ENCODE measurements around the gene NMNAT2.
"Not testable (repeated sequence)": the region's sequence is repeated elsewhere in the genome, so short reads cannot be mapped to it uniquely, and the experiment has no call there.

Gene NMNAT2

DNA sequence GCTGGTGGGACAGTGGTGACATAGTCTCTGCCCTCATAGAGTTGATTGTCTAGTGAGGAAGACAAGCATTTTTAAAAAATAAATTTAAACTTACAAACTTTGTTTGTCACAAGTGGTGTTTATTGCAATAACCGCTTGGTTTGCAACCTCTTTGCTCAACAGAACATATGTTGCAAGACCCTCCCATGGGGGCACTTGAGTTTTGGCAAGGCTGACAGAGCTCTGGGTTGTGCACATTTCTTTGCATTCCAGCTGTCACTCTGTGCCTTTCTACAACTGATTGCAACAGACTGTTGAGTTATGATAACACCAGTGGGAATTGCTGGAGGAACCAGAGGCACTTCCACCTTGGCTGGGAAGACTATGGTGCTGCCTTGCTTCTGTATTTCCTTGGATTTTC is 173.7 kb downstream of the NMNAT2 start:
- Mint-ChIP-seq H3K36me3 (peaks cover 2% of the 10 kb centered on the region), H3K27ac (no peak overlapping the region), H3K4me3 (no peak overlapping the region), H3K4me1 (ENCODE audit: low read depth) (no peaks in the 10 kb centered on the region), H3K9me3 (ENCODE audit: low read depth) (no peaks in the 10 kb centered on the region), H3K27me3 (peaks cover 2% of the 10 kb centered on the region)

- Mint-ChIP-seq H3K36me3 (peaks cover 2% of the 10 kb centered on the region), H3K9me3 (ENCODE audit: low read depth) (no peaks in the 10 kb centered on the region), H3K4me3 (no peak overlapping the region), H3K27ac (no peak overlapping the region), H3K27me3 (peaks cover 2% of the 10 kb centered on the region), H3K4me1 (ENCODE audit: low read depth) (no peaks in the 10 kb centered on the region)
Measured at GRCh38 chr1:183243161-183244050, 174.8 kb downstream of the NMNAT2 start.

DNA sequence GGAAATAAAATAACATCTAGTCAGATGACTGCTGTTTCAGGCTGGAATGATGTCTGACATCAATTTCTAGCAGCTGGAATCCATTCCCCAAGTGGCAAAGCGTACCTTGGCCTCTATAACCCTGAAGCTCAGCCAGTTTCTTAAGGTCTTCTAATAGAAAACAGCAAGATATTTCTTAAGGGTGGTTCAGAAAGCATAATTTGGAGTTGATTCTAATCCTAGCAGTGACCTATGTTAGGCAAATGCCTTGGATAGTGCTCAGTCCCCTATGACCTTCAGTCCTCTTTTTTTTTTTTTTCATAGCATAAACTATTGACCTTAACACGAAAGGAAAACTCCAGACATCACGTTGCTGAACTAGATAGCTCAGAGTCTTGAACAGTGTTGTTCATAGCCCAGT is 175.6 kb downstream of the NMNAT2 start:
- no peak overlapping the region for H3K27ac Mint-ChIP-seq
- H3K36me3 Mint-ChIP-seq: peaks cover 2% of the 10 kb centered on the region
- H3K27me3 Mint-ChIP-seq: peaks cover 2% of the 10 kb centered on the region
- H3K4me1 Mint-ChIP-seq (ENCODE audit: low read depth): no peaks in the 10 kb centered on the region
- no peak overlapping the region for H3K4me3 Mint-ChIP-seq
- no peaks in the 10 kb centered on the region for H3K9me3 Mint-ChIP-seq (ENCODE audit: low read depth)

DNA sequence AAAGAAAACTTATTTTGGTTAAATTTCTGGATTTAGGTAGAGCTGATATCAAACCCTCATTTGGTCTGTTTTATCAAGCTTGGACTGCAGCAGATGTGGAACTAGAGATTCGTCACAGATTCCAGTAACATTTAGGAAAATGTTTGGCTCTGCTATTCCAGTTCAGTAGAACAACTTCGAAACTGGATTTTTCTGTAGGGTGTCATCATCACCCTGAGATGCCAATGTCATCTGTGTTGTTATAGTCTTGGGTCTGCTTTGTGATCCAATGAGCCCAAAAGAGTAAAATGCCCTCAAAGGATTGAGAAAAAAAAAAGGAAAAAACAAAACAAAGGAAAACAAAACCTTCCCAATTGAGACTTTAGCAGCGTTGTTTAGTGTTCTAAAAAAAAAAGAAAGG is 176.7 kb downstream of the NMNAT2 start:
- peaks cover 2% of the 10 kb centered on the region for H3K36me3 Mint-ChIP-seq
- H3K27me3 Mint-ChIP-seq: peaks cover 2% of the 10 kb centered on the region
- H3K4me1 Mint-ChIP-seq (ENCODE audit: low read depth): no peaks in the 10 kb centered on the region
- no peaks in the 10 kb centered on the region for H3K9me3 Mint-ChIP-seq (ENCODE audit: low read depth)
- H3K27ac Mint-ChIP-seq: no peak overlapping the region
- no peak overlapping the region for H3K4me3 Mint-ChIP-seq

- H3K27ac Mint-ChIP-seq; H3K4me1 Mint-ChIP-seq (ENCODE audit: low read depth); H3K36me3 Mint-ChIP-seq; H3K9me3 Mint-ChIP-seq (ENCODE audit: low read depth); H3K27me3 Mint-ChIP-seq; H3K4me3 Mint-ChIP-seq: not testable (repeated sequence)
Measured at GRCh38 chr1:183240853-183241252, 177.3 kb downstream of the NMNAT2 start.

DNA sequence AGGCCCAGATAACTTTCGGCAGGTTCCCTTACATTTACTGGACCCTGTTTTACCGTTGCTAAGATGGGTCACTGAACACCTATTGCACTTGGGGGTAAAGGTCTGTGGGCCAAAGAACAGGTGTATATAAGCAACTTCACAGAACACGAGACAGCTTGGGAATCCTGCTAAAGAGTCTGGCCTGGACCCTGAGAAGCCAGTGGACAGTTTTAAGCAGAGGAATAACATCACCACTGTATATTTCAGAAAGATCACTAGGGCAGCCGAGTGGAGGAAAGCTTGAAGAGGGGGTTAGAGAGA is 177.7 kb downstream of the NMNAT2 start:
- Mint-ChIP-seq H3K4me3 (no peak overlapping the region), H3K27ac (no peak overlapping the region), H3K4me1 (ENCODE audit: low read depth) (no peaks in the 10 kb centered on the region), H3K27me3 (peaks cover 2% of the 10 kb centered on the region), H3K36me3 (no peaks in the 10 kb centered on the region), H3K9me3 (ENCODE audit: low read depth) (no peaks in the 10 kb centered on the region)

DNA sequence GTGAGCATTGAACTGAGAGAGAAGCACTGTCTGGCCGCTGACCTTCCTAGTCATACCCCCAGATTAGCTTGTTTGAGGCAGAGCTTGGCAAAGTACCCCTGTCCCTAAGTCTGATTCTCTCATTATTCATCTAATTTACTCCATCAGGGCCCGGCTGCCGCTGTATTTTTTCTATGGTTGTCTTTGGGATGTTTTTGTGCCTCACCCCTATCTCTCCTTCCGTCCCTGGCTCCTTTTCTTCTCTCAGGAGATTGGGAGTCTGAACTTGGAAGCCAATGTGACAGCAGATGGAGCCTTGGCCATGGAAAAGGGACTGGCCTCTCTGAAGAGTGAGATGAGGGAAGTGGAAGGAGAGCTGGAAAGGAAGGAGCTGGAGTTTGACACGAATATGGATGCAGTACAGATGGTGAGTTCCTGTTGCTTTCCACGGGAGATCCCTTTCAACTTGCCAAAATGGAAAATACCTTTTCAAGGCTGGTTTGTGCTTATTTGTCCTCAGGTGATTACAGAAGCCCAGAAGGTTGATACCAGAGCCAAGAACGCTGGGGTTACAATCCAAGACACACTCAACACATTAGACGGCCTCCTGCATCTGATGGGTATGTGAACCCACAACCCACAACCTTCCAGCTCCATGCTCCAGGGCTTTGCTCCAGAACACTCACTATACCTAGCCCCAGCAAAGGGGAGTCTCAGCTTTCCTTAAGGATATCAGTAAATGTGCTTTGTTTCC is 178.2 kb downstream of the NMNAT2 start:
- H3K4me3 Mint-ChIP-seq: no peak overlapping the region
- H3K27me3 Mint-ChIP-seq: peaks cover 2% of the 10 kb centered on the region
- H3K9me3 Mint-ChIP-seq (ENCODE audit: low read depth): no peaks in the 10 kb centered on the region
- H3K27ac Mint-ChIP-seq: no peak overlapping the region
- no peaks in the 10 kb centered on the region for H3K36me3 Mint-ChIP-seq
- no peaks in the 10 kb centered on the region for H3K4me1 Mint-ChIP-seq (ENCODE audit: low read depth)

DNA sequence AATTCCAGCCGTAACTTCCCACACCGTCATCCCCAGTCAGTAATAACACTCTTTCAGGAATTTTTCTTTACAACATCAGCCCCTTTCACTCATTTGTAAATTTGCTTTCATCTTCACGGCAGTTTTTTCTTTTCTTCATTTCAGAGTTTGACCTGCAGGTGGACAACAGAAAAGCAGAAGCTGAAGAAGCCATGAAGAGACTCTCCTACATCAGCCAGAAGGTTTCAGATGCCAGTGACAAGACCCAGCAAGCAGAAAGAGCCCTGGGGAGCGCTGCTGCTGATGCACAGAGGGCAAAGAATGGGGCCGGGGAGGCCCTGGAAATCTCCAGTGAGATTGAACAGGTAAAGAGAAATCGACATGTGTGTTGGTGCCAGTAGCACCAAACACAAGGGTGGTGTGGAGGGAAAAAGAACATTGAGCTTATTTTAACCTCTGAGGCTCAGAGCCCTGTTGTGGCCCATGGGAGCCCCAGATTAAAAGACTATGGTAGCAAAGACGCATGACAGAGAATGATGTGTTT is 178.9 kb downstream of the NMNAT2 start:
- Mint-ChIP-seq H3K4me3 (no peak overlapping the region), H3K27me3 (peaks cover 2% of the 10 kb centered on the region), H3K9me3 (ENCODE audit: low read depth) (no peaks in the 10 kb centered on the region), H3K36me3 (no peaks in the 10 kb centered on the region), H3K27ac (no peak overlapping the region), H3K4me1 (ENCODE audit: low read depth) (no peaks in the 10 kb centered on the region)

- H3K27me3 Mint-ChIP-seq: peaks cover 2% of the 10 kb centered on the region
- H3K27ac Mint-ChIP-seq: no peak overlapping the region
- H3K36me3 Mint-ChIP-seq: no peaks in the 10 kb centered on the region
- no peaks in the 10 kb centered on the region for H3K9me3 Mint-ChIP-seq (ENCODE audit: low read depth)
- H3K4me3 Mint-ChIP-seq: no peak overlapping the region
- no peaks in the 10 kb centered on the region for H3K4me1 Mint-ChIP-seq (ENCODE audit: low read depth)
Measured at GRCh38 chr1:183238071-183238470, 180.1 kb downstream of the NMNAT2 start.

- peaks cover under 1% of the 10 kb centered on the region for H3K27me3 Mint-ChIP-seq
- no peaks in the 10 kb centered on the region for H3K9me3 Mint-ChIP-seq (ENCODE audit: low read depth)
- H3K4me1 Mint-ChIP-seq (ENCODE audit: low read depth): no peaks in the 10 kb centered on the region
- no peak overlapping the region for H3K27ac Mint-ChIP-seq
- H3K4me3 Mint-ChIP-seq: no peak overlapping the region
- no peaks in the 10 kb centered on the region for H3K36me3 Mint-ChIP-seq
Measured at GRCh38 chr1:183237046-183237445, 181.1 kb downstream of the NMNAT2 start.

DNA sequence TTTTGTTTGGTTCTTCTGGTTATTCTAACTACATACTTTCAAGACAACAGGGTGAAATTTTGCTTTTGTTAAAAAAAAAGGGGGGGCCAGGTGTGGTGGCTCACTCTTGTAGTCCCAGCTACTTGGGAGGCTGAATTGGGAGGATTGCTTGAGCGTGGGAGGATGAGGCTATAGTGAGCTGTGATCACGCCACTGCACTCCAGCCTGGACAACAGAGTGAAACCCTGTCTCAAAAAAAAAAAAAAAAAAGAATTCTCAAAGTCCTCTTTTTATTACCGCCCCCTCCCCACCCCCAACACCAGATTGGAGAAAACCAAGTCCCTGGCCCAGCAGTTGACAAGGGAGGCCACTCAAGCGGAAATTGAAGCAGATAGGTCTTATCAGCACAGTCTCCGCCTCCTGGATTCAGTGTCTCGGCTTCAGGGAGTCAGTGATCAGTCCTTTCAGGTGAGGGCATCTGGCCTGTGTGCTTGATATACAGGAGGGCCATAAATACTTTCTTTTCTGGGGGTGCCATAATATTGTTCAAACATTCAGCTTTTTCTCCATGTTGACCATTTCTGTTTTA is 181.9 kb downstream of the NMNAT2 start:
- Mint-ChIP-seq H3K27ac (no peak overlapping the region), H3K4me3 (no peak overlapping the region), H3K27me3 (no peaks in the 10 kb centered on the region), H3K9me3 (ENCODE audit: low read depth) (no peaks in the 10 kb centered on the region), H3K36me3 (no peaks in the 10 kb centered on the region), H3K4me1 (ENCODE audit: low read depth) (no peaks in the 10 kb centered on the region)

GRCh38 chr1:183235503-183235902 is 182.7 kb downstream of the NMNAT2 start:
- H3K27me3 Mint-ChIP-seq: no peaks in the 10 kb centered on the region
- no peaks in the 10 kb centered on the region for H3K4me1 Mint-ChIP-seq (ENCODE audit: low read depth)
- no peak overlapping the region for H3K27ac Mint-ChIP-seq
- no peaks in the 10 kb centered on the region for H3K36me3 Mint-ChIP-seq
- H3K9me3 Mint-ChIP-seq (ENCODE audit: low read depth): no peaks in the 10 kb centered on the region
- no peak overlapping the region for H3K4me3 Mint-ChIP-seq

GRCh38 chr1:183234660-183235476 is 183.3 kb downstream of the NMNAT2 start:
- no peaks in the 10 kb centered on the region for H3K36me3 Mint-ChIP-seq
- H3K27ac Mint-ChIP-seq: no peak overlapping the region
- H3K27me3 Mint-ChIP-seq: no peaks in the 10 kb centered on the region
- no peak overlapping the region for H3K4me3 Mint-ChIP-seq
- no peaks in the 10 kb centered on the region for H3K4me1 Mint-ChIP-seq (ENCODE audit: low read depth)
- H3K9me3 Mint-ChIP-seq (ENCODE audit: low read depth): no peaks in the 10 kb centered on the region

- Mint-ChIP-seq H3K4me3 (no peak overlapping the region), H3K36me3 (no peaks in the 10 kb centered on the region), H3K9me3 (ENCODE audit: low read depth) (no peaks in the 10 kb centered on the region), H3K27me3 (no peaks in the 10 kb centered on the region), H3K4me1 (ENCODE audit: low read depth) (no peaks in the 10 kb centered on the region), H3K27ac (no peak overlapping the region)
Measured at GRCh38 chr1:183233113-183233512, 185.1 kb downstream of the NMNAT2 start.

DNA sequence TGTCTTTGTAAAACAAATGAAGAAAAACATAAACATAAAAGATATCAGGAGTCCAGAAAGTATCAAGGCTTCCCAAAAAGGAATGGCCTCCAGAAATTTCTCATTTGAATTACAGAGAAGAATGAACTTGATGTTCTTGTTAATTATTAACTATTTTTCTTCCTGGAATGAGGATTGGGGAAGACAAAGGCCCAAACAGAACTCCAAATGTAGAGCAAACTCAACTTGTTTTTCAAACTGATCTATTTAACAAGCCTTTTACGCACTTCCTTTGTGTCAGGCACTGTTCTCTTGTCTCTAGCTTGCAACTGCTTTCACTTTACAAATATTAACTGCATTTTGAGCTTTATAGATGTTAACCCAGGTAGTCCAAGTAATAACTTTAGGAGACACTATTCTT is 186.6 kb downstream of the NMNAT2 start:
- Mint-ChIP-seq H3K4me3 (no peak overlapping the region), H3K27ac (no peak overlapping the region), H3K36me3 (no peaks in the 10 kb centered on the region), H3K9me3 (ENCODE audit: low read depth) (no peaks in the 10 kb centered on the region), H3K27me3 (no peaks in the 10 kb centered on the region), H3K4me1 (ENCODE audit: low read depth) (peaks cover 2% of the 10 kb centered on the region)
